Loucy (cell line): ENCODE data around the gene MMP17.

Source experiments
- CTCF ChIP-seq: fragments of 200-600 bp; sonication (generic); conservative IDR thresholded peaks from 2 replicates; pipeline ENCODE4 v1.5.1; 2014; ENCODE audit warnings: mild to moderate bottlenecking, antibody characterized with exemption, low read length
- EZH2phosphoT487 ChIP-seq: fragments of 200-600 bp; IDR thresholded peaks from 2 replicates; pipeline ENCODE4 v1.6.1; 2018; ENCODE audit warnings: antibody characterized with exemption, mild to moderate bottlenecking, moderate library complexity, borderline replicate concordance

- no peak for TF ChIP-seq CTCF
- no peak for TF ChIP-seq EZH2phosphoT487
These were observed 24.5 kb downstream of the MMP17 start for GRCh38 chr12:131852551-131853299.
